Measurements from ENCODE around the gene SUSD4. TPM values are rescaled to one million over a fixed set of nuclear protein-coding genes. Genes with fewer than 3 reads are reported as not detected.

The SUSD4 gene
- total RNA-seq, 2 experiments from 2014 or later: 13.0 to 13.8 TPM

- H3K27ac Mint-ChIP-seq: no peak overlapping the region
- POLR2A ChIA-PET: no interaction called here
These were observed 188.9 kb downstream of the SUSD4 start for GRCh38 chr1:223175032-223175431.

More at GRCh38 chr1:223175032-223175431, 188.9 kb downstream of the SUSD4 start:
- Histone ChIP-seq H3K4me1 (ENCODE audit: insufficient read depth, low read length) (no peaks in the 10 kb centered on the region), H3K4me3 (ENCODE audit: low read length) (no peak overlapping the region), H3K27me3 (ENCODE audit: control insufficient read depth in 1 of 2, insufficient read depth in 2 of 2, low read length in 2 of 2) (no peaks in the 10 kb centered on the region), H3K27ac (ENCODE audit: low read depth in 1 of 2, low read length in 2 of 2) (no peak overlapping the region), H3K9me3 (ENCODE audit: control insufficient read depth in 1 of 2, insufficient read depth in 1 of 2, low read length in 2 of 2) (no peaks in the 10 kb centered on the region), H3K36me3 (ENCODE audit: insufficient read depth, low read length) (no peaks in the 10 kb centered on the region)
- H3K4me1 Mint-ChIP-seq (ENCODE audit: low read depth): peaks cover 20% of the 10 kb centered on the region
- DNase-seq (no peak), ATAC-seq (ENCODE audit: poor library complexity) (no peak)
- no peak overlapping the region for H3K4me3 Mint-ChIP-seq
- no peaks in the 10 kb centered on the region for H3K27me3 Mint-ChIP-seq
- CTCF ChIA-PET: interaction anchor here (1.7 kb wide), 1 partner anchor 41 kb away, joined by 5 read pairs; no protein-coding TSS in a partner anchor
- no peaks in the 10 kb centered on the region for H3K9me3 Mint-ChIP-seq
- no peaks in the 10 kb centered on the region for H3K36me3 Mint-ChIP-seq (ENCODE audit: low read depth)
- no peak for TF ChIP-seq CTCF (IDR thresholded peaks at IDR 0.05)
- intact Hi-C loops (cut with DNase I, micrococcal nuclease): no loop called here

Other genes with a start within 250 kb of the SUSD4 start
- gene TLR5, start 220.9 kb downstream of the SUSD4 start, total RNA-seq: 1 to 10 TPM; 2.1 to 2.5 TPM
- not detected for gene CCDC185, start 29.2 kb upstream of the SUSD4 start, total RNA-seq